ENCODE measurements around the gene SPCS3.

DNA sequence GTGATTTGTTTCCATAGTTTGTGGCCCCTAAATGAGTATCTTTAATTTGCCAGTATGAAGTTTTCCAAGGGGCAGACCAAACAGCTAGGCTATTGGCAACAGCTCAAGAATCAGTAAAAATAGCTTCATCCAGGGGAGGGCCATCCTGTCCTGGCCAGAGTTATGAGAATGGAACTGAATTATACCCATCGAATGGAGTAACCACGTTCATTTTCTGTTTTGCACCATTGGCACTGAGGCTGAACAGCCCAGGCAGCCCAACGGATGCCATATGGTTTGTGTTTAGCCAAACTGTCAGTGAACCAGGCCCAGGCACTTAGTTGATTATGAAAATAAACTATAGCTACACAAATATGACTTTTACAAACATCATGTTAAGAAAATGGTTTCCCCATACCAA, 33.0 kb upstream of the SPCS3 start:
- TF ChIP-seq NFRKB (IDR thresholded peaks at IDR 0.05), result no peak
- TF ChIP-seq FOXM1 (IDR thresholded peaks at IDR 0.05; ENCODE audit: borderline replicate concordance), result no peak
- no peak for TF ChIP-seq HDGF (IDR thresholded peaks at IDR 0.05; ENCODE audit: borderline replicate concordance)
- no peak for TF ChIP-seq FOXA1 (IDR thresholded peaks at IDR 0.05)
- TF ChIP-seq, protein P1, sequence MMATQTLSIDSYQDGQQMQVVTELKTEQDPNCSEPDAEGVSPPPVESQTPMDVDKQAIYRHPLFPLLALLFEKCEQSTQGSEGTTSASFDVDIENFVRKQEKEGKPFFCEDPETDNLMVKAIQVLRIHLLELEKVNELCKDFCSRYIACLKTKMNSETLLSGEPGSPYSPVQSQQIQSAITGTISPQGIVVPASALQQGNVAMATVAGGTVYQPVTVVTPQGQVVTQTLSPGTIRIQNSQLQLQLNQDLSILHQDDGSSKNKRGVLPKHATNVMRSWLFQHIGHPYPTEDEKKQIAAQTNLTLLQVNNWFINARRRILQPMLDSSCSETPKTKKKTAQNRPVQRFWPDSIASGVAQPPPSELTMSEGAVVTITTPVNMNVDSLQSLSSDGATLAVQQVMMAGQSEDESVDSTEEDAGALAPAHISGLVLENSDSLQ (IDR thresholded peaks at IDR 0.05), result no peak

All from HEK293T (cell line).